ENCODE results near the gene CACNB4.
"Not testable (repeated sequence)": the region's sequence is repeated elsewhere in the genome, so short reads cannot be mapped to it uniquely, and the experiment has no call there.

The CACNB4 gene

DNA sequence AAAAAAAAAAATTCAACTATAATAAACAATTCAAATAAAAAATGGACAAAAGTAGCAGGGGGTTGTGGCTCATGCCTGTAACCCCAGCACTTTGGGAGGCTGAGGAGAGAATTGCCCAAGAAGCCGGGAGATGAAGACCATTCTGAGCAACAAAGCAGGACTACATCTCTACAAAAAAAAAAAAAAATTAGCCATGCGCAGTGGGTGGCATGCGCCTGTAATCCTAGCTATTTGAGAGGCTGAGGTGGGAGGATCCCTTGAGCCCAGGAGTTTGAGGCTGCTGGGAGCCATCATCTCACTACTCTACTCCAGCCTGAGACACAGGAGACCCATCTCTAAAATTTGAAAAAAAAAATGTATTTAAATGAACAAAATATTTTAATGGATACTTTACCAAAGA is 4.4 kb upstream of the CACNB4 start:
- Histone ChIP-seq H3K27me3 (ENCODE audit: control insufficient read depth in 1 of 2, insufficient read depth in 2 of 2, low read length in 2 of 2) (peaks cover 12 to 15% of the 10 kb centered on the region in 2 donors), H3K4me3 (ENCODE audit: low read depth in 1 of 2, low read length in 2 of 2) (no peak overlapping the region), H3K9ac (ENCODE audit: low read length) (no peak overlapping the region), H3K36me3 (ENCODE audit: insufficient read depth, low read length) (no peaks in the 10 kb centered on the region), H3K27ac (ENCODE audit: low read depth, low read length) (no peak overlapping the region), H3K9me3 (ENCODE audit: low read length) (no peaks in the 10 kb centered on the region), H3K4me1 (ENCODE audit: insufficient read depth, low read length) (peaks cover 6% of the 10 kb centered on the region)

DNA sequence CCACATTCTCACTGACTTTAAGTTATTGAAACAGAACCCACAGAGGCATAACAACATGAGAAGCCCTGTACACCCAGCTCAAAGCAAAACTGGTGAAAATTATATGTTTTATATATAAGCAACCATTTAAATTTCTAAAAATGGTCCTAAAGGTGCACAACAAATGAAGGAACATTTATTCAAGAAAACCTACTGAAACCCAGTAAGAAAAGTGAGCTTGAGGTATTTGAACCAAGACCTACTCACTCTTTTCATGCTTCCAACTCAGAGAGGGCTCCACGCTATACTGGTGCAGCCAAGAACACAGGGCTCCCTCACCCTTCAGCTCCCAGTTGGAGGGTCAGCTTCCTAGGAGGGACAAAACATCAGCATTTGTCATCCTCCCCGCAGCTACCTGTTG is 2.1 kb upstream of the CACNB4 start:
- peaks cover 6% of the 10 kb centered on the region for H3K4me1 ChIP-seq (ENCODE audit: insufficient read depth, low read length)
- no peak overlapping the region for H3K4me3 ChIP-seq (ENCODE audit: low read depth in 1 of 2, low read length in 2 of 2)
- H3K9me3 ChIP-seq (ENCODE audit: low read length): no peaks in the 10 kb centered on the region
- H3K27me3 ChIP-seq (ENCODE audit: control insufficient read depth in 1 of 2, insufficient read depth in 2 of 2, low read length in 2 of 2): peaks cover 12 to 15% of the 10 kb centered on the region in 2 donors
- no peak overlapping the region for H3K9ac ChIP-seq (ENCODE audit: low read length)
- no peaks in the 10 kb centered on the region for H3K36me3 ChIP-seq (ENCODE audit: insufficient read depth, low read length)
- H3K27ac ChIP-seq (ENCODE audit: low read depth, low read length): no peak overlapping the region

DNA sequence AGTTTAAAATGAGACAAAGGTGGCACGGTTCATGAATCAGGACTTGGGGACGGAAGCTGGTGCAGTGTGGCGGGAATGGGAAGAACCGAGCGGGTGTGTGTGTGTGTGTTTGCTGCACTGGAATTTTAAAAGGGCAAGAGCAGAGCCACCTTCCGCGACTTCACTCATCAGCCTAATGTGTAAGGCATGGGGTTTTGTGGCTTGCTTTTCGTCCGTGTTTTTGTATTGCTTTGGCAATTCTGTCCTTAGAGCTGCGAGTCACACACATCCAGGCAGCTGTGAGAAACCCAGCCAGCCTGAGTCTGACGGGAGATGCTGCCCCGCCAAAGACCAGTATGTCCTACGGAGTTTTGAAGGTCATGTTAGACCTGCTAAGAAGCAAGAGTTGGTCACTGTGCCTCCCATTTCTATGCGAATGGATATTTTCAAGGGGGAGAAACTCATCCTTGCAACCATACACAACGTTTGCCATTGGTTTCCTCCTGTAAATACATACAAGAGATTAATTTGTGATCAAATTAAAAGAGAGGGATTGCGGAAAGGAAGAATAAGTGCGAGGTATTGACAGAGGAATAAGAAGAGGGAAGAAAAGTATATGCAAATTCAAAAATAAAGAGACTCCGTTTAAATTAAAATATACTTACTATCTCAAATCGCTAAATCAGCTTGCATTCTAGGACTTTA is 665 bp upstream of the CACNB4 start:
- Histone ChIP-seq H3K9me3 (ENCODE audit: low read length) (no peaks in the 10 kb centered on the region), H3K27ac (ENCODE audit: low read depth, low read length) (no peak overlapping the region), H3K27me3 (ENCODE audit: control insufficient read depth in 1 of 2, insufficient read depth in 2 of 2, low read length in 2 of 2) (peaks cover 12 to 15% of the 10 kb centered on the region in 2 donors), H3K4me1 (ENCODE audit: insufficient read depth, low read length) (peaks cover 6% of the 10 kb centered on the region), H3K36me3 (ENCODE audit: insufficient read depth, low read length) (no peaks in the 10 kb centered on the region), H3K9ac (ENCODE audit: low read length) (no peak overlapping the region), H3K4me3 (ENCODE audit: low read depth in 1 of 2, low read length in 2 of 2) (peak overlapping the region; percentile 66 to 86)

DNA sequence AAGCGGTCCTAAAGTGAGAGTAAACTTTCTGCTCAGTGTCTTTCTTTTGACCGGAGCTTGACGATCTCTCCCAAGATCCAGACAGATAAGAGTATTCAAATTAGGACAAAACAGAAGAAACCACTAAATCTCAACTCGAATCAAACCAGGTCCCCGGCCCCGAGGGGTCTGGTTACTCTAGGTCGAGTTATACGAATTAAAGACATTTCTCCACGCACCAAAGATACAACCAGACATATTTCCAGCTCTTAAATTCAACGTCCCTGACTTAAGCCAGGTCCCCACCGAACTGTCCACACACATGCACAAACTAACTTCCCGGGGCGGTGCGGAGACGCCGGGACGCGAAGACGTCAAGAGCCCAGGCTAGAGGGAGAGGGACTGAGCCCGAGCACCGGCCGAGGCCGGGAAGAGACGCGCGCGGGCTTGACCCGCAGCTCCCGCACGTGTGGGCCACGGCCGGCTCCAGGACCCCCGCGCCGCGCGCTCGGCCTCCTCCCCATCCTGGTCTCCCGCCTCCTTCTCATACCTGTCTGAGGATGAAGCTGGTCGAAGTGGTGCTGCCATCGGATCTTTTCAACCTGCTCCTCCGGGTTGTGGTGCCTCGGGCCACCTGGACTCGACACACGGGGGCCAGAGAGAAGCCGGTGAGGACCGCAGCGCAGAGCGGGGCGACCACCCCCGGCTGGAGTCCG is 896 bp downstream of the CACNB4 start:
- H3K36me3 ChIP-seq (ENCODE audit: insufficient read depth, low read length): no peaks in the 10 kb centered on the region
- peak overlapping the region; percentile 66 to 86 for H3K4me3 ChIP-seq (ENCODE audit: low read depth in 1 of 2, low read length in 2 of 2)
- no peaks in the 10 kb centered on the region for H3K9me3 ChIP-seq (ENCODE audit: low read length)
- H3K27ac ChIP-seq (ENCODE audit: low read depth, low read length): no peak overlapping the region
- peaks cover 6% of the 10 kb centered on the region for H3K4me1 ChIP-seq (ENCODE audit: insufficient read depth, low read length)
- peak overlapping the region; percentile 28 for H3K9ac ChIP-seq (ENCODE audit: low read length)
- peaks cover 12 to 15% of the 10 kb centered on the region in 2 donors for H3K27me3 ChIP-seq (ENCODE audit: control insufficient read depth in 1 of 2, insufficient read depth in 2 of 2, low read length in 2 of 2)

DNA sequence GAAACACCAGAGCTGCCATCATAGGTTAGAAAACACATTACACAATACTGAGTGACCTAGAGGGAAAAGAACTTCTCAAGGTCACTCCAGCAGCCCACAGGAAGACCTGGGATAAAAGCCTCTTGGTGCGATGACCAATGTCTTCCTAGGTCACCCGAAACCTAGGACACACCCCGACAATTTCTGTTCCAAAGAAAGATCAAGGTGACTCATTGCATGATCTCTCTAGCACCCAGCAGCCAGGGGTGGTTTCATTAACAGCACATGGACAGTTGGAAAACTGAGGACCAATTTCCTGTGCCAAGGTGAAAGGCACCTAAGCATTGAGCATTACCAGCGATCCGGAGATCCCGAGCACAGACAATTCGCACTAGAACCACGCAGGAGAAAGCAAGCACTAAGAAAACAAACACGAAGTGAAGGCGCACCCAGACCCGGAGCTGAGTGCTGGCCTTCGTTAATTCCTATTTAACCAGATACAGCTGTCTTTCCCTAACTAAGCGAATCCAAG is 1.5 kb downstream of the CACNB4 start:
- Histone ChIP-seq H3K4me3 (ENCODE audit: low read depth in 1 of 2, low read length in 2 of 2) (peak overlapping the region; percentile 66 to 86), H3K27me3 (ENCODE audit: control insufficient read depth in 1 of 2, insufficient read depth in 2 of 2, low read length in 2 of 2) (peaks cover 12 to 15% of the 10 kb centered on the region in 2 donors), H3K9me3 (ENCODE audit: low read length) (no peaks in the 10 kb centered on the region), H3K9ac (ENCODE audit: low read length) (peak overlapping the region; percentile 28), H3K27ac (ENCODE audit: low read depth, low read length) (no peak overlapping the region), H3K4me1 (ENCODE audit: insufficient read depth, low read length) (peaks cover 6% of the 10 kb centered on the region), H3K36me3 (ENCODE audit: insufficient read depth, low read length) (no peaks in the 10 kb centered on the region)

DNA sequence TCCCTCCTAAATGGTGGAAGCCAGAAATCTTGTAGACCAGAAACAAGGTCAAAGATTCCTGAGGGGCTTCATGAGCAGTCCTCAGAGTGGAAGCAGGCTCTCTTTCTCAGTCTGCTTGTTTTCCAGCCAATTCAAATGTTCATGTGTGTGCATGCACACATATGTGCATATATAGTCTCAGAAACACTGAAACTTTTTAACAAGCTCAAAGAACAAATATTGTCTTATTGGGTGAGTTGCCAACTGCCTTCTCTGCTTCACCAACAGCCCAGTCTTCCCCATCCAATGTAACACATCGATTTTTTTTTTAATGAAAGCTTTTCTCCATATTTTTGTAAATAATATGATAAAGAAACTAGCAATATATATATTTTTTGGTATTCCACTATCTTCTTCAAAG is 3.7 kb downstream of the CACNB4 start:
- H3K36me3 ChIP-seq (ENCODE audit: insufficient read depth, low read length): no peaks in the 10 kb centered on the region

DNA sequence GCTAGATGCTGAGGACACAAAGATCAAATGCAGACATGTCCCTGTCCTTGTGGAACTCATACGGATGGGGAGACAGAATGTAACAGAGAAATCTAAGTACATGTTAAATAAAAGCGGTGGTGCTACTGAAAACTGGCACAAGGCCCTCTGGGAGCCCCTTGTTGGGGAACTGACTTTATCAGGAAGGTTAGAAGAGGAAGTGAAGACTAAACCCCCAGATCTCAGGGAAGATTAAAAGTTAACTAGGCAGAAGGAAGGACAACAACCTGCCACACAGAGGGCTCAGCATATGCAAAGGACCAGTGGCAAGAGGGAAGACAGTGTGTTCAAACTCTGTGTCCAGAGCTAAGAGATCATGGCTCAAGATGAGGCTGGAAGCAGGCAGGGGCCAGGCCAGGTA is 4.8 kb downstream of the CACNB4 start:
- H3K4me3 ChIP-seq (ENCODE audit: low read depth in 1 of 2, low read length in 2 of 2): no peak overlapping the region
- H3K9ac ChIP-seq (ENCODE audit: low read length): no peak overlapping the region
- no peaks in the 10 kb centered on the region for H3K27me3 ChIP-seq (ENCODE audit: control insufficient read depth in 1 of 2, insufficient read depth in 2 of 2, low read length in 2 of 2)
- no peaks in the 10 kb centered on the region for H3K36me3 ChIP-seq (ENCODE audit: insufficient read depth, low read length)
- H3K4me1 ChIP-seq (ENCODE audit: insufficient read depth, low read length): no peaks in the 10 kb centered on the region
- H3K27ac ChIP-seq (ENCODE audit: low read depth, low read length): no peak overlapping the region
- H3K9me3 ChIP-seq (ENCODE audit: low read length): no peaks in the 10 kb centered on the region

More for the DNA sequence above, 3.7 kb downstream of the CACNB4 start:
- Histone ChIP-seq H3K9me3 (ENCODE audit: low read length) (no peaks in the 10 kb centered on the region), H3K9ac (ENCODE audit: low read length) (no peak overlapping the region), H3K27ac (ENCODE audit: low read depth, low read length) (no peak overlapping the region), H3K27me3 (ENCODE audit: control insufficient read depth in 1 of 2, insufficient read depth in 2 of 2, low read length in 2 of 2) (peaks cover 2 to 5% of the 10 kb centered on the region in 2 donors), H3K4me3 (ENCODE audit: low read depth in 1 of 2, low read length in 2 of 2) (no peak overlapping the region), H3K4me1 (ENCODE audit: insufficient read depth, low read length) (peaks cover 6% of the 10 kb centered on the region)

DNA sequence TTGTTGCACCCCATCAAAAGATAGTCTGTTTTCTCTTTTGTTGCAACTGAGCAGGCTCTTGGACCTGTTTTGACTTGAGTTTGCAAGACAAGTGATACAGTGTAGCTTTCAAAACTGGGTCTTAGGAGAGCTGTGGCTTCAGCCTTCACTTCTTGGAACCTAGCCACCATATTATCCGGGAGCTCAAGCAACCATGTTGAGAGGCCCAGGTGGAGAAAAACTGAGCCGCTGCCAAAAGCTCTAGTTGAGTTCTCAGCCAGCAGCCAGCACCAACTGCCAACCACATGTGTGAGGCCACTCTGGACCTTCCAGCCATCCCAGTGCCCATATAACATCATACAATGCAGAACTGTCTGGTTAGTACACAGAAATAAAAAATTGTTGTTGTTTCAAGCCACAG is 5.4 kb downstream of the CACNB4 start:
- H3K9ac ChIP-seq (ENCODE audit: low read length): no peak overlapping the region
- no peaks in the 10 kb centered on the region for H3K36me3 ChIP-seq (ENCODE audit: insufficient read depth, low read length)
- H3K27me3 ChIP-seq (ENCODE audit: control insufficient read depth in 1 of 2, insufficient read depth in 2 of 2, low read length in 2 of 2): no peaks in the 10 kb centered on the region
- H3K4me1 ChIP-seq (ENCODE audit: insufficient read depth, low read length): no peaks in the 10 kb centered on the region
- H3K9me3 ChIP-seq (ENCODE audit: low read length): no peaks in the 10 kb centered on the region
- H3K27ac ChIP-seq (ENCODE audit: low read depth, low read length): no peak overlapping the region
- no peak overlapping the region for H3K4me3 ChIP-seq (ENCODE audit: low read depth in 1 of 2, low read length in 2 of 2)

DNA sequence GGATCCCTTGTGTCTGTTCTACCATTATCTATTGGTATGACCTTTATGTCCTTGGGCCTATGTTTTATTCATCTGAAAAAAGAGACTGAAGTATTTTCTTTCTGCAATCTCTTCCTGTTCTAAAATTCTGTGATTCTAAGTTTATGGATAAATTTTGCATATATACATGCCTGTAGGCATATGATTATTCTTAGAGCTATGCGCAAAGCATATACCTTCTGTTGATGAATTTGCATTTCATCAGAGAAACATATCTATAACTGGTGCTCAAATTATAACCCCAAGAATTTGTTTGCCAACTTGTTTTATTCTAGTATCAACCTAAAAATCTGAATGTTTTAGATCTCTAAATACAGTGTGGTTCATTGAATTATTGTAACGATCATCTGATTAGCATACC is 6.7 kb downstream of the CACNB4 start:
- H3K36me3 ChIP-seq (ENCODE audit: insufficient read depth, low read length): no peaks in the 10 kb centered on the region
- no peaks in the 10 kb centered on the region for H3K9me3 ChIP-seq (ENCODE audit: low read length)
- no peak overlapping the region for H3K4me3 ChIP-seq (ENCODE audit: low read depth in 1 of 2, low read length in 2 of 2)

DNA sequence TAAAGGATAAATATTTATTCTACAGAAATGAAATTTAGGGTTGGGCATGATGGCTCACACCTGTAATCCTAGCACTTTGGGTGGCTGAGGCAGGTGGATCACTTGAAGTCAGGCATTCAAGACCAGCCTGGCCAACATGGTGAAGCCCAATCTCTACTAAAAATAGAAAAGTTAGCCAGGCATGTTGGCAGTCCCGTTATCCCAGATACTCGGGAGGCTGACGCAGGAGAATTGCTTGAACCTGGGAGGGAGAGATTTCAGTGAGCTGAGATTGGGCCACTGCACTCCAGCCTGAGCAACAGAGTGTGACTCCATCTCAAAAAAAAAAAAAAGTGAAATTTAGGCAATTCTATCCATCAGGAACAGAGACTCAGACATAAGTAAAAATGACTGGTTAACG is 8.1 kb downstream of the CACNB4 start:
- H3K4me3 ChIP-seq (ENCODE audit: low read depth in 1 of 2, low read length in 2 of 2); H3K9ac ChIP-seq (ENCODE audit: low read length); H3K4me1 ChIP-seq (ENCODE audit: insufficient read depth, low read length); H3K36me3 ChIP-seq (ENCODE audit: insufficient read depth, low read length); H3K9me3 ChIP-seq (ENCODE audit: low read length); H3K27me3 ChIP-seq (ENCODE audit: control insufficient read depth in 1 of 2, insufficient read depth in 2 of 2, low read length in 2 of 2); H3K27ac ChIP-seq (ENCODE audit: low read depth, low read length): not testable (repeated sequence)

More for the DNA sequence above, 6.7 kb downstream of the CACNB4 start:
- H3K27ac ChIP-seq (ENCODE audit: low read depth, low read length): no peak overlapping the region
- no peak overlapping the region for H3K9ac ChIP-seq (ENCODE audit: low read length)
- no peaks in the 10 kb centered on the region for H3K27me3 ChIP-seq (ENCODE audit: control insufficient read depth in 1 of 2, insufficient read depth in 2 of 2, low read length in 2 of 2)
- H3K4me1 ChIP-seq (ENCODE audit: insufficient read depth, low read length): no peaks in the 10 kb centered on the region

DNA sequence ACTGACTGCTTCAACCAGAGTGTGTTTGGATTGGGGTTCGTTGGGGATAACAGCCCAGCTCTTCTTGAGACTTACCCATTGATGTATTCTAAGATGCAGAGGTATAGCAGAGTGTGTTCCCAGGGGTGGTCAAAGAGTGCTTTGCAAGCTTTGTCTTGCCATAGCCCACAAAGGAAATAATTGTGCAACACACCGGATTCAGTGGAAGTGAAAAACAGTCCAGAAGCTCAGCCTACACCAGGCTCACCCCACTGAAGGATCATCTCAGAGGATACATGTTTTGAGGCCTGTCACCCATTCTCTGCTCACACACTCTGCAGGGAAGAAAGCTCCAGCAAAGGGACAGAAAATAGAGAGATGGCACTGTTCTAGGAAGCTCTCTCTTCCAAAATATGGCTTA is 9.6 kb downstream of the CACNB4 start:
- no peak overlapping the region for H3K9ac ChIP-seq (ENCODE audit: low read length)
- H3K9me3 ChIP-seq (ENCODE audit: low read length): no peaks in the 10 kb centered on the region
- H3K27ac ChIP-seq (ENCODE audit: low read depth, low read length): no peak overlapping the region
- H3K36me3 ChIP-seq (ENCODE audit: insufficient read depth, low read length): no peaks in the 10 kb centered on the region
- no peaks in the 10 kb centered on the region for H3K27me3 ChIP-seq (ENCODE audit: control insufficient read depth in 1 of 2, insufficient read depth in 2 of 2, low read length in 2 of 2)
- no peaks in the 10 kb centered on the region for H3K4me1 ChIP-seq (ENCODE audit: insufficient read depth, low read length)
- no peak overlapping the region for H3K4me3 ChIP-seq (ENCODE audit: low read depth in 1 of 2, low read length in 2 of 2)

Data from muscle layer of colon (tissue), 2 donors.